ENCODE measurements around the gene ASB3. TPM values are rescaled to one million over a fixed set of nuclear protein-coding genes. Genes with fewer than 3 reads are reported as not detected.
"Not testable (repeated sequence)": the region's sequence is repeated elsewhere in the genome, so short reads cannot be mapped to it uniquely, and the experiment has no call there.

Gene ASB3
- polyA plus RNA-seq, 2 donors = 5.8 to 8.0 TPM

- 59 to 68% methylated on average over 6 of the region's 6 CpGs for WGBS, 2 donors
- Histone ChIP-seq H3K4me1 (ENCODE audit: control insufficient read depth in 2 of 2, insufficient read depth in 2 of 2, low read length in 1 of 2) (no peaks in the 10 kb centered on the region), H3K27me3 (ENCODE audit: control insufficient read depth in 1 of 2, insufficient read depth in 2 of 2, low read length in 2 of 2) (no peaks in the 10 kb centered on the region), H3K27ac (ENCODE audit: low read depth in 2 of 2, low read length in 1 of 2) (no peak overlapping the region), H3K36me3 (ENCODE audit: control insufficient read depth in 2 of 2, insufficient read depth in 2 of 2, low read length in 1 of 2) (no peaks in the 10 kb centered on the region), H3K4me3 (ENCODE audit: low read depth in 1 of 2, low read length in 2 of 2) (no peak overlapping the region), H3K9me3 (ENCODE audit: control insufficient read depth in 2 of 2, insufficient read depth in 1 of 2, low read depth in 1 of 2, low read length in 1 of 2) (no peaks in the 10 kb centered on the region)
These were observed 116.4 kb downstream of the ASB3 start for GRCh38 chr2:53670331-53670730.

GRCh38 chr2:53668624-53669026 is 118.1 kb downstream of the ASB3 start:
- no peak overlapping the region for H3K27ac ChIP-seq (ENCODE audit: low read depth in 2 of 2, low read length in 1 of 2)
- no peaks in the 10 kb centered on the region for H3K36me3 ChIP-seq (ENCODE audit: control insufficient read depth in 2 of 2, insufficient read depth in 2 of 2, low read length in 1 of 2)
- H3K27me3 ChIP-seq (ENCODE audit: control insufficient read depth in 1 of 2, insufficient read depth in 2 of 2, low read length in 2 of 2) = no peaks in the 10 kb centered on the region
- 79 to 87% methylated on average over 3 of the region's 3 CpGs for WGBS, 2 donors
- H3K4me3 ChIP-seq (ENCODE audit: low read depth in 1 of 2, low read length in 2 of 2) = no peak overlapping the region
- no peaks in the 10 kb centered on the region for H3K4me1 ChIP-seq (ENCODE audit: control insufficient read depth in 2 of 2, insufficient read depth in 2 of 2, low read length in 1 of 2)
- no peaks in the 10 kb centered on the region for H3K9me3 ChIP-seq (ENCODE audit: control insufficient read depth in 2 of 2, insufficient read depth in 1 of 2, low read depth in 1 of 2, low read length in 1 of 2)

- not testable (repeated sequence) for H3K4me1 ChIP-seq (ENCODE audit: control insufficient read depth in 2 of 2, insufficient read depth in 2 of 2, low read length in 1 of 2); H3K27ac ChIP-seq (ENCODE audit: low read depth in 2 of 2, low read length in 1 of 2); H3K27me3 ChIP-seq (ENCODE audit: control insufficient read depth in 1 of 2, insufficient read depth in 2 of 2, low read length in 2 of 2); H3K36me3 ChIP-seq (ENCODE audit: control insufficient read depth in 2 of 2, insufficient read depth in 2 of 2, low read length in 1 of 2); H3K9me3 ChIP-seq (ENCODE audit: control insufficient read depth in 2 of 2, insufficient read depth in 1 of 2, low read depth in 1 of 2, low read length in 1 of 2); H3K4me3 ChIP-seq (ENCODE audit: low read depth in 1 of 2, low read length in 2 of 2)
- 95 to 96% methylated on average over 5 of the region's 5 CpGs for WGBS, 2 donors
These were observed 119.6 kb downstream of the ASB3 start for GRCh38 chr2:53667130-53667529.

GRCh38 chr2:53660886-53661285 is 125.9 kb downstream of the ASB3 start:
- Histone ChIP-seq H3K27me3 (ENCODE audit: control insufficient read depth in 1 of 2, insufficient read depth in 2 of 2, low read length in 2 of 2) (no peaks in the 10 kb centered on the region), H3K27ac (ENCODE audit: low read depth in 2 of 2, low read length in 1 of 2) (no peak overlapping the region), H3K9me3 (ENCODE audit: control insufficient read depth in 2 of 2, insufficient read depth in 1 of 2, low read depth in 1 of 2, low read length in 1 of 2) (no peaks in the 10 kb centered on the region), H3K4me3 (ENCODE audit: low read depth in 1 of 2, low read length in 2 of 2) (no peak overlapping the region), H3K4me1 (ENCODE audit: control insufficient read depth in 2 of 2, insufficient read depth in 2 of 2, low read length in 1 of 2) (no peaks in the 10 kb centered on the region), H3K36me3 (ENCODE audit: control insufficient read depth in 2 of 2, insufficient read depth in 2 of 2, low read length in 1 of 2) (no peaks in the 10 kb centered on the region)
- 93 to 95% methylated on average over 2 of the region's 2 CpGs for WGBS, 2 donors

GRCh38 chr2:53658474-53658873 is 128.3 kb downstream of the ASB3 start:
- not testable (repeated sequence) for H3K27ac ChIP-seq (ENCODE audit: low read depth in 2 of 2, low read length in 1 of 2); H3K27me3 ChIP-seq (ENCODE audit: control insufficient read depth in 1 of 2, insufficient read depth in 2 of 2, low read length in 2 of 2); H3K4me1 ChIP-seq (ENCODE audit: control insufficient read depth in 2 of 2, insufficient read depth in 2 of 2, low read length in 1 of 2); H3K4me3 ChIP-seq (ENCODE audit: low read depth in 1 of 2, low read length in 2 of 2); H3K9me3 ChIP-seq (ENCODE audit: control insufficient read depth in 2 of 2, insufficient read depth in 1 of 2, low read depth in 1 of 2, low read length in 1 of 2); H3K36me3 ChIP-seq (ENCODE audit: control insufficient read depth in 2 of 2, insufficient read depth in 2 of 2, low read length in 1 of 2)
- whole genome bisulfite sequencing, 2 donors = 82 to 85% methylated on average over 4 of the region's 4 CpGs

GRCh38 chr2:53655256-53655655 is 131.5 kb downstream of the ASB3 start:
- 75 to 81% methylated on average over 1 of the region's 1 CpG for WGBS, 2 donors
- H3K4me3 ChIP-seq (ENCODE audit: low read depth in 1 of 2, low read length in 2 of 2) = no peak overlapping the region
- no peak overlapping the region for H3K27ac ChIP-seq (ENCODE audit: low read depth in 2 of 2, low read length in 1 of 2)

GRCh38 chr2:53654396-53654795 is 132.4 kb downstream of the ASB3 start:
- Histone ChIP-seq H3K4me1 (ENCODE audit: control insufficient read depth in 2 of 2, insufficient read depth in 2 of 2, low read length in 1 of 2) (no peaks in the 10 kb centered on the region), H3K27ac (ENCODE audit: low read depth in 2 of 2, low read length in 1 of 2) (no peak overlapping the region), H3K27me3 (ENCODE audit: control insufficient read depth in 1 of 2, insufficient read depth in 2 of 2, low read length in 2 of 2) (no peaks in the 10 kb centered on the region), H3K4me3 (ENCODE audit: low read depth in 1 of 2, low read length in 2 of 2) (no peak overlapping the region), H3K9me3 (ENCODE audit: control insufficient read depth in 2 of 2, insufficient read depth in 1 of 2, low read depth in 1 of 2, low read length in 1 of 2) (no peaks in the 10 kb centered on the region), H3K36me3 (ENCODE audit: control insufficient read depth in 2 of 2, insufficient read depth in 2 of 2, low read length in 1 of 2) (no peaks in the 10 kb centered on the region)

More at GRCh38 chr2:53655256-53655655, 131.5 kb downstream of the ASB3 start:
- Histone ChIP-seq H3K27me3 (ENCODE audit: control insufficient read depth in 1 of 2, insufficient read depth in 2 of 2, low read length in 2 of 2) (no peaks in the 10 kb centered on the region), H3K9me3 (ENCODE audit: control insufficient read depth in 2 of 2, insufficient read depth in 1 of 2, low read depth in 1 of 2, low read length in 1 of 2) (no peaks in the 10 kb centered on the region), H3K36me3 (ENCODE audit: control insufficient read depth in 2 of 2, insufficient read depth in 2 of 2, low read length in 1 of 2) (no peaks in the 10 kb centered on the region), H3K4me1 (ENCODE audit: control insufficient read depth in 2 of 2, insufficient read depth in 2 of 2, low read length in 1 of 2) (no peaks in the 10 kb centered on the region)

- Histone ChIP-seq H3K9me3 (ENCODE audit: control insufficient read depth in 2 of 2, insufficient read depth in 1 of 2, low read depth in 1 of 2, low read length in 1 of 2) (no peaks in the 10 kb centered on the region), H3K4me3 (ENCODE audit: low read depth in 1 of 2, low read length in 2 of 2) (no peak overlapping the region), H3K36me3 (ENCODE audit: control insufficient read depth in 2 of 2, insufficient read depth in 2 of 2, low read length in 1 of 2) (no peaks in the 10 kb centered on the region), H3K27ac (ENCODE audit: low read depth in 2 of 2, low read length in 1 of 2) (no peak overlapping the region), H3K4me1 (ENCODE audit: control insufficient read depth in 2 of 2, insufficient read depth in 2 of 2, low read length in 1 of 2) (no peaks in the 10 kb centered on the region), H3K27me3 (ENCODE audit: control insufficient read depth in 1 of 2, insufficient read depth in 2 of 2, low read length in 2 of 2) (no peaks in the 10 kb centered on the region)
- WGBS, 2 donors = 76 to 92% methylated on average over 2 of the region's 2 CpGs
These were observed 134.6 kb downstream of the ASB3 start for GRCh38 chr2:53652131-53652530.

- Histone ChIP-seq H3K4me3 (ENCODE audit: low read depth in 1 of 2, low read length in 2 of 2) (no peak overlapping the region), H3K4me1 (ENCODE audit: control insufficient read depth in 2 of 2, insufficient read depth in 2 of 2, low read length in 1 of 2) (no peaks in the 10 kb centered on the region), H3K36me3 (ENCODE audit: control insufficient read depth in 2 of 2, insufficient read depth in 2 of 2, low read length in 1 of 2) (no peaks in the 10 kb centered on the region), H3K27ac (ENCODE audit: low read depth in 2 of 2, low read length in 1 of 2) (no peak overlapping the region), H3K27me3 (ENCODE audit: control insufficient read depth in 1 of 2, insufficient read depth in 2 of 2, low read length in 2 of 2) (no peaks in the 10 kb centered on the region), H3K9me3 (ENCODE audit: control insufficient read depth in 2 of 2, insufficient read depth in 1 of 2, low read depth in 1 of 2, low read length in 1 of 2) (no peaks in the 10 kb centered on the region)
- WGBS, 2 donors = 90 to 91% methylated on average over 2 of the region's 2 CpGs
These were observed 140.0 kb downstream of the ASB3 start for GRCh38 chr2:53646788-53647187.

GRCh38 chr2:53641290-53641689 is 145.5 kb downstream of the ASB3 start:
- Histone ChIP-seq H3K36me3 (ENCODE audit: control insufficient read depth in 2 of 2, insufficient read depth in 2 of 2, low read length in 1 of 2) (no peaks in the 10 kb centered on the region), H3K27ac (ENCODE audit: low read depth in 2 of 2, low read length in 1 of 2) (no peak overlapping the region), H3K27me3 (ENCODE audit: control insufficient read depth in 1 of 2, insufficient read depth in 2 of 2, low read length in 2 of 2) (no peaks in the 10 kb centered on the region), H3K4me3 (ENCODE audit: low read depth in 1 of 2, low read length in 2 of 2) (no peak overlapping the region), H3K9me3 (ENCODE audit: control insufficient read depth in 2 of 2, insufficient read depth in 1 of 2, low read depth in 1 of 2, low read length in 1 of 2) (no peaks in the 10 kb centered on the region), H3K4me1 (ENCODE audit: control insufficient read depth in 2 of 2, insufficient read depth in 2 of 2, low read length in 1 of 2) (no peaks in the 10 kb centered on the region)
- 75 to 77% methylated on average over 7 of the region's 7 CpGs for WGBS, 2 donors

Measured in esophagus (tissue), 2 donors.